GM12878 (cell line): ENCODE data around the gene NUAK1. TPM values are rescaled to one million over a fixed set of nuclear protein-coding genes. Genes with fewer than 3 reads are reported as not detected.

ENCODE experiments used
- ATAC-seq: fragments of 200-7000 bp; cut with Tn5 transposase; 3 replicates; pipeline ENCODE4 v1.9.1; 2020; ENCODE audit warnings: mild to moderate bottlenecking, moderate library complexity
- BruUV-seq: library from RNA; stranded (reverse); fragments of 400-500 nt; replicated peaks from 2 replicates; lab custom pipeline; 2021; lab: Mats Ljungman, UMichigan
- CTCF ChIA-PET: fragments of 300-600 bp; sonication (Branson Sonifier 250); formaldehyde crosslinking; extraction: SDS; loops from one replicate; lab custom pipeline; 2021; ENCODE audit warnings: inconsistent platforms; lab: Yijun Ruan, JAX
- POLR2A ChIA-PET: fragments of 350-600 bp; formaldehyde crosslinking; extraction: SDS; loops from one replicate; lab custom pipeline; 2021; ENCODE audit warnings: inconsistent platforms; lab: Charles Lee
- RAD21 ChIA-PET: fragments of 300-600 bp; sonication (Branson Sonifier 250); formaldehyde crosslinking; loops from one replicate; lab custom pipeline; 2023; ENCODE audit warnings: antibody characterized with exemption; ENCODE audit not compliant: unreplicated experiment; lab: Charles Lee
- SMC1A ChIA-PET: fragments of 300-600 bp; sonication (Branson Sonifier 250); formaldehyde crosslinking; loops from one replicate; lab custom pipeline; 2023; ENCODE audit not compliant: unreplicated experiment, uncharacterized antibody; lab: Charles Lee
- DNase-seq: peaks from one replicate; pipeline ENCODE4 v3.0.0-alpha.2; 2011; ENCODE audit warnings: low read depth, low spot score
- FAIRE-seq: peaks from 3 replicates; lab custom pipeline; 2011; peaks lifted over from hg19 to GRCh38; lab: Jason Lieb, UNC
- H2AFZ ChIP-seq: 2 replicates; pipeline ENCODE4 v1.6.0; 2011; ENCODE audit warnings: low read depth, low read length, control low read depth; ENCODE audit not compliant: control insufficient read depth
- H3K27ac ChIP-seq: 2 replicates; pipeline ENCODE4 v1.5.1; 2011; ENCODE audit warnings: control low read depth; ENCODE audit not compliant: control insufficient read depth, insufficient read depth
- H3K27me3 ChIP-seq, 2 experiments: replicated peaks in 1 of 2; 2 replicates each; pipeline versions ENCODE4 v1.6.0 to v1.6.1; 2011; ENCODE audit warnings: low read length in 1 of 2; ENCODE audit not compliant: control insufficient read depth in 2 of 2, insufficient read depth in 2 of 2
- H3K36me3 ChIP-seq, 2 experiments: 2 replicates each; pipeline ENCODE4 v1.5.1; 2011; ENCODE audit warnings: low read length in 1 of 2; ENCODE audit not compliant: control insufficient read depth in 2 of 2, insufficient read depth in 2 of 2
- H3K4me1 ChIP-seq: 2 replicates; pipeline ENCODE4 v1.6.1; 2011; ENCODE audit warnings: mild to moderate bottlenecking, low read length, moderate library complexity, mixed read lengths; ENCODE audit not compliant: control insufficient read depth, insufficient read depth
- H3K4me2 ChIP-seq: 2 replicates; pipeline ENCODE4 v1.6.0; 2011; ENCODE audit warnings: control low read depth; ENCODE audit not compliant: control insufficient read depth, insufficient read depth
- H3K4me3 ChIP-seq: fragments of 200-600 bp; sonication (generic); 2 replicates; pipeline ENCODE4 v1.5.1; 2016
- H3K79me2 ChIP-seq: 2 replicates; pipeline ENCODE4 v1.6.0; 2011; ENCODE audit warnings: low read length; ENCODE audit not compliant: control insufficient read depth, insufficient read depth
- H3K9ac ChIP-seq: 2 replicates; pipeline ENCODE4 v1.8.0; 2011; ENCODE audit warnings: low read length, control low read depth, mixed read lengths; ENCODE audit not compliant: control insufficient read depth, insufficient read depth
- H3K9me3 ChIP-seq: replicated peaks from 3 replicates; pipeline ENCODE4 v1.5.1; 2011; ENCODE audit warnings: mild to moderate bottlenecking, low read length; ENCODE audit not compliant: control insufficient read depth, insufficient read depth
- H4K20me1 ChIP-seq: 2 replicates; pipeline ENCODE4 v1.6.0; 2011; ENCODE audit not compliant: control insufficient read depth, insufficient read depth
- FOXM1 ChIP-seq: IDR thresholded peaks from 2 replicates; pipeline ENCODE4 v1.6.1; 2012; ENCODE audit warnings: low read depth, mild to moderate bottlenecking, inconsistent platforms, low read length, moderate library complexity
- MEF2A ChIP-seq: IDR thresholded peaks from 2 replicates; pipeline ENCODE4 v1.6.1; 2011; ENCODE audit warnings: low read depth, mild to moderate bottlenecking, low read length, moderate library complexity; ENCODE audit not compliant: insufficient read depth
- NKRF ChIP-seq: fragments of 450-650 bp; conservative IDR thresholded peaks from 2 replicates; pipeline ENCODE4 v1.6.1; 2017; ENCODE audit warnings: mild to moderate bottlenecking, moderate library complexity
- RUNX3 ChIP-seq: IDR thresholded peaks from 2 replicates; pipeline ENCODE4 v1.6.1; 2012; ENCODE audit warnings: low read length, inconsistent platforms
- whole genome bisulfite sequencing: methylation state at CpG from one replicate; pipeline ENCODE4 v1.1.6; 2016; ENCODE audit warnings: low lambda C conversion rate; ENCODE audit not compliant: insufficient replicate concordance, insufficient coverage; ENCODE audit errors: missing lambda C conversion rate; 5-methylcytosine and 5-hydroxymethylcytosine counted together
- in situ Hi-C: fragments of 300-500 bp; cut with MboI; formaldehyde crosslinking; loops from 9 replicates; pipeline ENCODE4 v1.14.3; 2018; ENCODE audit warnings: mixed read lengths
- intact Hi-C: fragments of 100-400 bp; cut with micrococcal nuclease; formaldehyde crosslinking; loops from one replicate; pipeline ENCODE4 v1.14.2; 2022; ENCODE audit not compliant: unreplicated experiment
- polyA plus RNA-seq, 11 experiments: library from polyadenylated mRNA; depleted of rRNA in 4 of 11; unstranded in 6 of 11; stranded (reverse) in 5 of 11; fragments of >200 nt; fragmentation: Nextera tagmentation in 4 of 11; fragmentation: Illumina TruSeq in 1 of 11; extraction: Ambion mirVana in 4 of 11; extraction: Trizol in 1 of 11; gene quantifications; 1 replicate in 1 of 11; 2 replicates in 10 of 11; pipeline versions ENCODE4 v1.2.1 to v1.2.3, GENCODE V29; 2011 to 2016; ENCODE audit warnings: inconsistent platforms in 2 of 11, missing spikeins in 2 of 11, low read depth in 1 of 11
- total RNA-seq, 4 experiments: library from RNA; depleted of rRNA in 3 of 4; stranded (reverse); fragments of >200 nt in 3 of 4; fragmentation: Illumina TruSeq in 1 of 4; extraction: Trizol in 1 of 4; gene quantifications; 2 replicates each; pipeline versions ENCODE4 v1.2.1 to v1.2.3, GENCODE V29; 2013 to 2021
- TF ChIP-seq, protein P1 (sequence below): fragments of 450-650 bp; IDR thresholded peaks from 2 replicates; pipeline ENCODE4 v1.6.1; 2017; ENCODE audit warnings: mild to moderate bottlenecking, moderate library complexity

The NUAK1 gene
- total and polyA plus RNA-seq, 10 of the 15 experiments (the other 5 are each of a cell fraction or from before 2014, with no cell fraction given): 0.03 to 0.42 (median 0.08) TPM; not detected in 2

- no peak for TF ChIP-seq NKRF
These were observed 6.3 kb downstream of the NUAK1 start (continued) for GRCh38 chr12:106132175-106133135.

DNA sequence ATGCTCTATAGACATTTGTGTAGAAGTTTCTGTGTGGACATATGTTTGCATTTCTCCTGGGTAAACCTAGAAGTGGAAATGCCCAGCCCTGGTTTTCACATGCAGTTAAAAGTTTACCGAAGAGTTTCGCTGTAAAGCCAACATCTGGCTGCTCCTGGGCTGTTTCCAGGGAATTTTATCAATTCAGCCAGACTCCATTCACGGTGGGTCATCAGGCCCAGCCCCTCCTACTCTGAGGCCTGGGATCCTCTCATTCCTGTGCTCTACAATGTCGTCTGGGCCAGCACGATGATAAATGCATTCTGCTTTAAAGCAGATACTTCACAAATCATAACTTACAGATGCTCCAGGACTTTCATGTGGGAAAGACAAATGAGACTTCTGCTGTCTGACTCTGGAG, 7.1 kb downstream of the NUAK1 start:
- Histone ChIP-seq H4K20me1 (no peaks in the 10 kb centered on the region), H2AFZ (no peak overlapping the region), H3K4me1 (no peaks in the 10 kb centered on the region), H3K27me3 (peaks cover 0 to 1% of the 10 kb centered on the region in 2 experiments; a peak in 2 of 4 replicates), H3K4me3 (no peak overlapping the region), H3K27ac (no peak overlapping the region), H3K4me2 (no peak overlapping the region), H3K36me3 (no peaks in the 10 kb centered on the region)
- FAIRE-seq: no peak
- no peak for DNase-seq
- 14% methylated on average over 5 of the region's 5 CpGs for WGBS
- CTCF ChIA-PET: no interaction called here
- RAD21 ChIA-PET: no interaction called here
- BruUV-seq: no TSS peak
- no peak for ATAC-seq
- no peak for TF ChIP-seq FOXM1
- no peak for TF ChIP-seq MEF2A
- no peak for TF ChIP-seq RUNX3
- TF ChIP-seq, protein P1, sequence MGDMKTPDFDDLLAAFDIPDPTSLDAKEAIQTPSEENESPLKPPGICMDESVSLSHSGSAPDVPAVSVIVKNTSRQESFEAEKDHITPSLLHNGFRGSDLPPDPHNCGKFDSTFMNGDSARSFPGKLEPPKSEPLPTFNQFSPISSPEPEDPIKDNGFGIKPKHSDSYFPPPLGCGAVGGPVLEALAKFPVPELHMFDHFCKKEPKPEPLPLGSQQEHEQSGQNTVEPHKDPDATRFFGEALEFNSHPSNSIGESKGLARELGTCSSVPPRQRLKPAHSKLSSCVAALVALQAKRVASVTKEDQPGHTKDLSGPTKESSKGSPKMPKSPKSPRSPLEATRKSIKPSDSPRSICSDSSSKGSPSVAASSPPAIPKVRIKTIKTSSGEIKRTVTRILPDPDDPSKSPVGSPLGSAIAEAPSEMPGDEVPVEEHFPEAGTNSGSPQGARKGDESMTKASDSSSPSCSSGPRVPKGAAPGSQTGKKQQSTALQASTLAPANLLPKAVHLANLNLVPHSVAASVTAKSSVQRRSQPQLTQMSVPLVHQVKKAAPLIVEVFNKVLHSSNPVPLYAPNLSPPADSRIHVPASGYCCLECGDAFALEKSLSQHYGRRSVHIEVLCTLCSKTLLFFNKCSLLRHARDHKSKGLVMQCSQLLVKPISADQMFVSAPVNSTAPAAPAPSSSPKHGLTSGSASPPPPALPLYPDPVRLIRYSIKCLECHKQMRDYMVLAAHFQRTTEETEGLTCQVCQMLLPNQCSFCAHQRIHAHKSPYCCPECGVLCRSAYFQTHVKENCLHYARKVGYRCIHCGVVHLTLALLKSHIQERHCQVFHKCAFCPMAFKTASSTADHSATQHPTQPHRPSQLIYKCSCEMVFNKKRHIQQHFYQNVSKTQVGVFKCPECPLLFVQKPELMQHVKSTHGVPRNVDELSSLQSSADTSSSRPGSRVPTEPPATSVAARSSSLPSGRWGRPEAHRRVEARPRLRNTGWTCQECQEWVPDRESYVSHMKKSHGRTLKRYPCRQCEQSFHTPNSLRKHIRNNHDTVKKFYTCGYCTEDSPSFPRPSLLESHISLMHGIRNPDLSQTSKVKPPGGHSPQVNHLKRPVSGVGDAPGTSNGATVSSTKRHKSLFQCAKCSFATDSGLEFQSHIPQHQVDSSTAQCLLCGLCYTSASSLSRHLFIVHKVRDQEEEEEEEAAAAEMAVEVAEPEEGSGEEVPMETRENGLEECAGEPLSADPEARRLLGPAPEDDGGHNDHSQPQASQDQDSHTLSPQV: no peak
- TF ChIP-seq, all 136 proteins: peak for 0
- Histone ChIP-seq H3K9ac (no peak overlapping the region), H3K79me2 (no peaks in the 10 kb centered on the region), H3K9me3 (no peaks in the 10 kb centered on the region)
- ChIA-PET SMC1A (no interaction called here), POLR2A (no interaction called here)
- intact Hi-C loops: loop anchor here (10.0 kb wide), 1 partner anchor 177 kb away; no protein-coding TSS in a partner anchor
- in situ Hi-C loops: loop anchor here (5.0 kb wide), 2 partner anchors 424 to 709 kb away; no protein-coding TSS in a partner anchor
